Endometrial microvascular endothelial cells (primary cell): ENCODE results near the gene PDE6A. TPM values are rescaled to one million over a fixed set of nuclear protein-coding genes. Genes with fewer than 3 reads are reported as not detected.

Source experiments
- in situ Hi-C: cut with HindIII; loops from 2 replicates; pipeline ENCODE4 v1.10.0; 2017; ENCODE audit warnings: low sequenced_read_pairs, low pct_unique_long_range_greater_than_20kb; ENCODE audit errors: inconsistent ontology term
- total RNA-seq: library from RNA; depleted of rRNA; stranded (reverse); fragments of >200 nt; gene quantifications from one replicate; pipeline ENCODE4 v1.2.3, GENCODE V29; 2015; ENCODE audit errors: inconsistent ontology term

PDE6A gene
- total RNA-seq: not detected

DNA sequence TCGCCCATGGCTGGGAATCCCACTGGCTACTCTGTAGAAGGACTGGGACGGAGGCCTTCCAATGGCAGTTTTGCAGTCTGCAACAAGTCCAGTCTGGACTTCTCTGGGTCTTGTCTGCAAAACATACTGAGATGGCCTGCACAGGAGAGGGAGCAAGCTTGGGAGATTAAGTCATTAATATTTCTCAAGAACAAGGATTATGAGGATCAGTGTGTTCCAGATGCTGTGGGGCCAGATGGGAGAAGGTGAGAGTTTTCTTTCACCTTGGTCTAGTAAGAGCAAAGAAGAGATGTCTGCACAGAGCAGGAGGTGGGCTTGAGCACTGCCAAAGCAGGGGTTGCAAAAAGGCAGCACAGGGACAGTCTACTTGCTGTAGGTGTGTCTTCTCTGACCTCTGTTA, at the start of gene PDE6A:
Gene PDE6A, minus strand, starts transcription at position 128 of the 400 bp plus-strand sequence. Its CDS starts 120 bp downstream, at position 8.
- in situ Hi-C loops: no loop called here

DNA sequence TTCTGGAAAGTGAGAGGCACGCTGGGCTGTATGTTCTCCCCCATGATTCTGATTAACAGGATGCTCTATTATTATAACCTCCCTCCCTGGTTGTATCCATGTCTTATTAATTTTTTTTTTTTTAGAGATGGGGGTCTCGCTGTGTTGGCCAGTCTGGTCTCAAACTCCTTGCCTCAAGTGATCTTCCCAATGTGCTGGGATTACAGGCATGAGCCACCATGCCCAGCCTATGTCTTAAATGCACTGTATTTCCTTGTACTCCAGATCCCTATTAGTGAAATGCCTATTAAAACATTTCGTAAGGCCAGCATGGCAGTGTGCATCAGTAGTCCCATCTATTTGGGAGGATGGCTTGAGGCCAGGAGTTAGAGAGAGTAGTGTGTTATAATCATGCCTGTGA, 48.9 kb upstream of the PDE6A start:
- in situ Hi-C loops: no loop called here

DNA sequence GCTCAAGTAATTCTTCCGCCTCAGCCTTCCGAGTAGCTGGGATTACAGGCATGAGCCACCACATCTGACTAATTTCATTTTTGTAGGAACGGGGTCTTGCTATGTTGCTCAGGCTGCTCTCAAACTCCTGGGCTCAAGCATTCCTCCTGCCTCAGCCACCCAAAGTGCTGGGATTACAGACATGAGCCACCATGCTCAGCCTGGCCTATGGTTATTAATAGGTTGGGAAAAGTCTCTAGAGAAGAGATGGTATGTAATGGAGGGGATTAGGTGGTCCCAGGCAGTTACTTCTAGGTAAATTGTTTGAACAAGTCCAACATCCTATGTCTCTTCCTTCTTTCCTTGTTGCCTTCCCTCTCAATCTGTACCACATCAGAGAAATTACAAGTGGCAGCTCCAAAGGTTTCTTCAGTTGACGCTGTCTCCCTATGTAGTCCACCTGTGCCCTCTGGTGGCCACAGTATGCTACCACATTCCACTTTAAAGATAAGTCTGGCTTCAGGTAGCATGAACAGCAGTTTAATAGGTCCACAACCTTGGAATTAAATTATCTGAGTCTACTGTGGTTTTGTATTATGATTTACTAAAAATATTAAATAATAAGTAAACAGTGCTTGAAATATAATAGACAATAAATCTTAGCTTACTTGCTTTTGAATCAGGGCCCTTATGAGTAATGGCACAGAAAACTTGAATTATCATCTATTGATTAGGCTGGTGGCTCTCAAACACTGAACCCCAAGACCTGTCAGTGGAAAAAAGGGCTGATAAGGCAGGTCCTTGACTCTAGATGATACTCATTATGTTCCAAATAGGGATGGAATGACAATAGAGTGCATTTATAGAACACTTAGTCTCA, 46.2 kb upstream of the PDE6A start:
- in situ Hi-C loops: no loop called here

DNA sequence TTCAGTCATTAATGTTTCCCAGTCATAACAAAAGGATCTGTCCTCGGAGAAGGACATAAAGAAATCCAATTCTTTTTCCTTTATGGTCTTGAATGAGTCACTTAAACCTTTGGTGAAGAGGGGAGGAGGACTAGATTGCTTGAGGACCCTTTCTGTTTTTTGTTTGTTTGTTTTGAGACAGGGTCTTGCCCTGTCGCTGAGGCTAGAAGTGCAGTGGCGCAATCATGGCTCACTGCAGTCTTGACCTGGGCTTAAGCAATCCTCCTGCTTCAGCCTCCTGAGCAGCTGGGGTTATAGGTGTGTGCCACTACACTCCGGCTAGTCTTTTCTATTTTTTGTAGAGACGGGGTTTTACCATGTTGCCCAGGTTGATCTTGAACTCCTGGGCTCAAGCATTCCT, 43.5 kb upstream of the PDE6A start:
- in situ Hi-C loops: no loop called here

DNA sequence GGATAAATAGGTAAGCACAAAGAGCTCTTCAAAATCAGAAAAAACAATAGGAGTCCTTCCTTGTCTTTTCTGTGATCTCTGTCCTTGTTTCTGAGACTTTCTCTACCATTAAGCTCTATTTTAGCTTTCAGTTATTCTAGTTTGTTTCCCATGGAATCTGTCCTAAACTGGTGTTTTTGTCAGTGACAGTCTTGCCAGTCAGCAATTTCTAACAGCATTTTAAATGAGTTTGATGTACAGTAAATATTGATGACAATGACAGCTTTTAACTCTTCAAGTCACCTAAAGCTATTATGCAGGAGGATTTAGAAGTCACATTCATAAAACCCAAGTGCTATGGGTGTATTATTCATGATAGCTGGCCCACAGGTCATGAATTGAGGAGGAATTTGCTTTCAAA, 37.9 kb upstream of the PDE6A start:
- in situ Hi-C loops: no loop called here

DNA sequence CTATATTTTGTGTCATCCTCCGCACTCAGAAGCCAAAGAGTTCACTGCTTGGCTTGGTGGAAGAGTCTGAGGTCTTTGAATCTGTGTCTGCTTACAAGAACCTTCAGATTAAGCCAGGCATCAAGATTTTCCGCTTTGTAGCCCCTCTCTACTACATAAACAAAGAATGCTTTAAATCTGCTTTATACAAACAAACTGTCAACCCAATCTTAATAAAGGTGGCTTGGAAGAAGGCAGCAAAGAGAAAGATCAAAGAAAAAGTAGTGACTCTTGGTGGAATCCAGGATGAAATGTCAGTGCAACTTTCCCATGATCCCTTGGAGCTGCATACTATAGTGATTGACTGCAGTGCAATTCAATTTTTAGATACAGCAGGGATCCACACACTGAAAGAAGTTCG, 36.6 kb upstream of the PDE6A start:
- in situ Hi-C loops: no loop called here

DNA sequence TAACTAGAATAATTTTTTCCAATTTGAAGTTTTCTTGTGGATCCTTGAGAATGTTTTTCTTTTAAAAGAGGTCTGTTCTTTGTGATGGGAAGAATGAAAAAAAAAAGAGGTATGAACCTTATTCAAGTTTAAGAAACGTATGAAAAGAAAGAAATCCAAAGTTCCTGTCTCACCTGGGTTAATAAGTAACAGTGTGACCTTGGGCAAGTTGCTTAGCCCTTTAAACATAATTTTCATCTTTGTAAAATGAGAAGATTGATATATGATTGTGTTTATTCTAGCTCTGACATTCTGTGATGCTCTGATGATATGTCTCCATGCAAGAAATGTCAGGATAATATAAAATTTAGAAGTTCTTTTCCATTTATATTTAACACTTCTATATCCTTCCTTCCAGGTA, 35.3 kb upstream of the PDE6A start:
- in situ Hi-C loops: no loop called here

DNA sequence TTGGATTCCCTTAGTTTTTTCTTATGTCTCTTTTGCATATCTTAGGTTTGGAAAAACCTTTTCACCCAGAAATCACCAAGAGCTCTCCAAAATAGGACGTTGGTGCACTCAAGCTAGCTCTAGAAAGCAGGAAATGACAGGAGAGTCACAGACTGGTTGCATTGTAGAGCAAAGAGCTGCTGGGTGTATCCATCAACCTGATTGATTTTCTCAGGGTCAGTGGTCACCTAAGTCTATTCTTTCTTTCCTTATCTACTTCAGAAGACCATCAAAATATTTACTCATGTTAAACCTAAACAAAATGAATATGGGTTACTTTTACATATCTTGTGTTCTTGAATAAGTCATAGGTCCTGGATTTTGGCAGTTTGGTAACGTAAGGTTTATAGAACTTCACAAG, 30.8 kb upstream of the PDE6A start:
- in situ Hi-C loops: no loop called here

DNA sequence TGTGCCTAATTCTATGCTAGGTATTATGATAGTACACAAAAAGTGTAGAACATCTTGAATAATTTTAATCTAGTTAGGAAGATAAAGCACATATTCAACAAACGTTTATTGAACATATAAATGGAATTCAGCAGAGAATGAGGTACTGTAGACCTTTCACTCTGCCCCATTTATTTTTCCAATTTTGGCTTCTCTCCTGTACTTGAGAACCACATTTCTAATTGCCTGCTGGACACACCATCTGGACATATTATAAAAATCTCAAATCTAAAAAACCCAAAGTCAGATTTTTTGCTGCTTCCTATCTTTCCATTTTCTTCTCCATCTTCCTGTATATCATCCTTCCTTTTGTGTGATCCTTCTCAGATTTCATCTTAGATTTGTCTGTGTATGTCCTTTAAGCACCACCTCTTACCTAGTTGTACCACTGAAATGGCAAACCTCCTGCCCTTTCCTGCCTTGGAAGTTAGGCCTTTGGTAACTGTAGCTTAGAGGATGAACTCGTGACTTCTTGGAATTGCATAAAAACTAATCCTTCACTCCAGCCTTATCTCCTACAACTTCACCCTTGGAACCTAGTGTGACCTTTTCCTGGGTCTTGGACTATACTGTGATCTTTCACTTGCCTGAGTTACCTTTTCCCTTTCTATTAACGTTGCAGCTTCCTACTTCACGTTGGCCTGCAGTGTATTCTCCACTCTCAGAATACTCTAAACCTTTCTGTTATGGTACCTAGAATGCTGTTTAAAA, 24.8 kb upstream of the PDE6A start:
- in situ Hi-C loops: loop anchor here (25.0 kb wide), 1 partner anchor 107 kb away; no protein-coding TSS in a partner anchor

DNA sequence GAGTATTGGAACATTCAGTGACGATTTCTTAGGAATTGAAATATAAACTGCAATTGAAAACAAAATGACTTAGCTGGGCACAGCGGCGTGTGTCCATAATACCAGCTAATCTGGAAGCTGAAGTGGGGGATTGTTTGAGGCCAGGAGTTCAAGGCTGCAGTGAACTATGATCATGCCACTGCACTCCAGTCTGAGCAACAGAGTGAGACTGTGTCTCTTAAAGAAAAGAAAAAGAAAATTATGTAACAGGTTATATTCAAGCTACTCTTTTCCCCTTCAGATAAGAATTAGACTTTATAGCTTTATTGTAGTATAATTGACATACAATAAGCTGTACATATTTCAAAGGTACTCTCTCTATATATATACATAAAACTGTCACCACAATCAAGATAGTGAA, 22.4 kb upstream of the PDE6A start:
- in situ Hi-C loops: loop anchor here (25.0 kb wide), 1 partner anchor 105 kb away; no protein-coding TSS in a partner anchor

DNA sequence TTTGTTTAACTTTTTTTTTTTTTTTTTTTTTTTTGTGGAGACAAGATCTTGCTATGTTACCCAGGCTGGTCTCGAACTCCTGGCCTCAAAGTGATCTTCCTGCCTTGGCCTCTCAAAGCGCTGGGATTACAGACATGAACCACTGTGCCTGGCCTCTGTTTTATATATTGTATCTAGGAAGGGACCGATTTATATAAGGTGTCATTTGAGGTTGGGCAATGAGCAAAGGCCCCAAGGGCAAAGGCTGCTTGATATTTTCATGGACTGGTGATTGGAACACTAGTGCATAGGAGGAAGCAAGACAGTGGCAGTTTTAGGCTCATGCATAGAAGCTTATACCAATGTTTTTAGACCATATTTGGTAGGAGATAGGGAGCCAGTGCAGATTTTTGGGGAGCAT, 19.1 kb upstream of the PDE6A start:
- in situ Hi-C loops: loop anchor here (25.0 kb wide), 1 partner anchor 101 kb away; no protein-coding TSS in a partner anchor

DNA sequence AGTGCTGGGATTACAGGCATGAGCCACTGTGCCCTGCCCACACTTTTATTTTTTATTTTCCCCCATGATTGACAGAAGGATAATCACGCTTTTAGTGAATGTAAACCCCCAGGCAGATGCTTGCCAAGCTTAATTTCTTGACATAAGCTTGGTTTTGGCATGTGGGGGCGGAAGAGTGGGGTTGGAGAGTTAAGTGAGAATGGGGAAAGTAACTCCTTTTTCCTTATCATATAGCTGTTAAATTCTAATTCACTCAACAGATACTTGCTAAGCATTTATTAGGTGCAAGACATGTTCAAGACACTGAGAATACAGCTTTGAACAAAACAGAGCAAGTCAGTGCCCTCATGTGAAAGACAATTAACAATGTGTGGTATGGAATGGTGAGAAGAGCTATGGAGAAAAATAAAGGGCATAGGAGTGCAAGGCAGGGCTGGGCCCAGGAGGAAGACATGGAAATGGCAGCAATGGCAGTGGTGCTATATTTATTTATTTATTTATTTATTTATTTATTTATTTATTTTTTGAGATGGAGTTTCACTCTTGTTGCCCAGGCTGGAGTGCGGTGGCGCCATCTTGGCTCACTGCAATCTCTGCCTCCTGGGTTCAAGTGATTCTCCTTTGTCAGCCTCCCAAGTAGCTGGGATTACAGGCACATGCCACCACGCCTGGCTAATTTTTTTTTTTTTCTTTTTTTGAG, 18.2 kb upstream of the PDE6A start:
- in situ Hi-C loops: loop anchor here (25.0 kb wide), 1 partner anchor 100 kb away; no protein-coding TSS in a partner anchor

DNA sequence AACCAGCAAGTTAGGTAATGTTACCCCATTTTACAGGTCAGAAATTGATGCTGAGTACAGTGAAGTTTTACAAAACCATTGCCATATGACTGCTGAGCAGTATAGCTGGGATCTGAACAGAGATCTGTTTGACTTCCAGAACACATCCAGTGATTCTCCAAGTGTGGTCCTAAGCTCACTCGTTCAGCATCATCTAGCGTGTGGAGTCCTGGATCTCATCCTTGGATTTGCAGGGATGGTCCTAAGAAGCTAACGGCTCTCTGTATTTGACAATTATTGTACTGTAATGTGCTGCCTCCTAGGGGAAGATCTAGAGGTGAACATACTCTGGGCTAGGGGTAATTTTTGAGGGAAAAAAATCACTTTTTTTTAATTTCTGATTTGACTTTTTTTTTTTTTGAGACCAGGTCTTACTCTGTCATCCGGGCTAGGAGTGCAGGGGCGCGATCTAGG, 17.4 kb upstream of the PDE6A start:
- in situ Hi-C loops: loop anchor here (25.0 kb wide), 1 partner anchor 100 kb away; no protein-coding TSS in a partner anchor

DNA sequence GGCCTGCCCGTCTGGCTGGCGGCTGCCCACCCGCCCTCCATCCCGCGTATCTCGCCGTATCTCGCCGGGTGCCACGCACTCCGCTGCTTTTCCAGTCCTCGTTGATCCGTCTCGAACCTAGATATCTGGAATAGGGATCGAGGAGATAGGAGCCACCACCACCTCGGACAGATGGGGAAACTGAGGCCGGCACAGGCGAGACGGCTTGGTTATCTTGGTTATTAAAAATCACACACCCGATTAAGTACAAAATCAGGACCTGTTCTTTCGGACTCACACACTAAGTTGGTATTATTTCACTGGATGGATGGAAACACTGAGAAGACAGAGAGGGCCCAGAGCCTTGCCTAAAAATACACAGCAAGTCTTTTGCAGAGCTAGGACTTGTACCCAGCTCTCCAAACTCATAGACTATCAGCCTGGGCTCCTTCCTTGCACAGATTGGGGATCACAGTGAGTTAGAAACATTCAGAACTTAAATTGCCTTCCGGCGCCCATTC, 16.6 kb upstream of the PDE6A start:
- in situ Hi-C loops: loop anchor here (25.0 kb wide), 1 partner anchor 99 kb away; no protein-coding TSS in a partner anchor

DNA sequence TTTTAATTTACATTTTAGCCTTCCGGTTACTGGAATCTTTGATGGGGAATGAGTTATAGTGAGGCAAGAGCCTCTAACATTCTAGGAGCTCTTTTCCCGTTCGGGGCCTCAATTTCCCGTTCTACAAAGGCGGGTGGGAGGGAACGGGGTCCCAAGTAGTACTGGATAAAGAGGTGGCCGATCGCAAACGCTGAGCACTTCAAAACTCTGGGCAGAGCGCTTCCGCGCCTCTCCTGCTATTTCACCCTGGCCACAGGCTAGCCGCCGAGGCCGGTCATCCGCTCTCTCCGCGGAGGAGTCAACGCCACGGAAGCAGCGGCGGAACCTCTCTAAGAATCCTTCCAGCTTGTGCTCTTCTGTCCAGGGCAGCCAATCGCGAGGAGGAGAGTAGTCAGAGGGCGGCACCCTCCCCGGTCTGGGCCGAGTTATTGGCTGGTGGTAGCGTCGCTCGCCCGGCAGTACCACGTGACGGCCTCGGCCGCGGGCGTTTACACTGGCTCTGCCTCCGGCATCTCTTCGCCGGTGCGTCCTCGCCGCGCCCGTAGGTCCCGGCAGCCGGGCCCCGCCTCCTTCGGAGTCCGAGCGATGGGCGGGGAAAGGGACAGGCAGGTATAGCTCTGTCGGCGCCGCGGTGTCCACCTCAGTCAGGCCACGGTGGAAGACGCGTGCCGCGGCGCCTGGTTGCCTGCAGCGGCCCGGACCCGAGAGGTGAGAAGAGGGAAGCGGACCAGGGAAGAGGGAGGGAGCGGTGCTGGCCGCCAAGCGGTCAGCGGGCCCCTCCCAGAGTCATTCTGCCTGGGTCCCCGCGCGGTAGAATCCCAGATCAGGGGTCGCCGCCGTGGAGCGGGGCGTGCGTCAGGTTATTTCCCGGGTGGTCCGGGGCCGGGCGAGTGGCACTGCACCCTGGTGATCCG, 15.9 kb upstream of the PDE6A start, which contains the start of gene SLC26A2:
Gene SLC26A2, plus strand, starts transcription at position 487 of the 914 bp plus-strand sequence. CDS start 16,895 bp downstream, outside the sequence.
- in situ Hi-C loops: loop anchor here (25.0 kb wide), 1 partner anchor 98 kb away; no protein-coding TSS in a partner anchor

DNA sequence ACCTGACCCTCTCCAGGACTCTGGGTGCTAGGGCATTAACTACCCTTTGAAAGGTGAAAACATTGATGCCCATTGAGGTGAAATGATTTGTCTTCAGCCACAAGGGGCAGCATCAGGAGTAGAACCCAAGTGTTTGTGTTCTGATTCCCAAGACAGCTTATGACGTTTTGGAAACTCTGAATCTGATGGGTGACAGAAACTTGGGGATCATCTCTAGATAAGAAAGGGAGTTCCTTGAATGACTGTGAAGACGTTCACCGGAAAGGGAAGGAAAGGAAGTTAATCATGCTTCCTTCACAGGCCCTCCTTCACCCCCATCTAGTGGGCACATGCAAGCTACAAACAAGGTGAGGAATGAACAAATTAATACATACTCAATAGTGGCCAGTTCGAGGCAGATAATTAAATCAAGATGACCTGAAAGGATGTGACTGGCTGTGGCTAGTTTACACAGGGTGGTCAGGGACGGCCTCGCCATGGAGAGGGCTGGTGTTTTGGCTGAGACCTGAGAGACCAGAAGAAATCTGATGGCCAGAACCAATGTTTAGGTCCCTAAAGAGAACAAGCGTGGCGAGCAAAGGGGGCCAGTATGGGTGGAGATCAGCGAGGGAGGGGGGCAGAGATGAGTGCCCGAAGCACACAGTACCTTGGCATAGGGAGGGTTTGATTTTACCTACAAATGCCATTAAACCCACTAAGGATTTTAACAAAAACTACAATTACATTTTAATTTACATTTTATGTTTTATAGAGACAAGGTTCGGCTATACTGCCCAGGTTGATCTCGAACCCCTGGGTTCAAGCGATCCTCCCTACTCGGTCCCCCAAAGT, 15.0 kb upstream of the PDE6A start:
- in situ Hi-C loops: loop anchor here (25.0 kb wide), 1 partner anchor 97 kb away; no protein-coding TSS in a partner anchor

DNA sequence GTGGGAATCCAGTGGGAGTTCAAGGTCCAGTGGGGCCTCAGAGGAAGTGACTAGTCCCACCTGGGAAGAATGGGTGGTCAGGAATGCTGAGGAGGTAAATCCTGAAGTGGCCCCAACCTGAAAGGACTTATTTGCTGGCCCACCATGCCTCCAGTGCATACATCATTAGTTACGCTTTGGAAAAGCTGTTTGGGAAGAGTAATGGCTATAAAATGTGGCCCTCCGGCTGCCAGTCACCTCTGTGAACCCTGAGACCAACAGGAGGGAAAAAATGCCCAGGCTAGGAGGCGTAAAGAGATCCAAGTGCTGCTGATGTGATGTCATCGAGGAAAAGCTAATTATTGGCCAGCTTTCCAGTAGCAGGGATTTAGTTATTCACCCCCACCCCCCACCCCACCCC, 13.3 kb upstream of the PDE6A start:
- in situ Hi-C loops: loop anchor here (25.0 kb wide), 1 partner anchor 96 kb away; no protein-coding TSS in a partner anchor
